PC-9 (cell line): Measurements from ENCODE around the gene NR6A1. TPM values are rescaled to one million over a fixed set of nuclear protein-coding genes. Genes with fewer than 3 reads are reported as not detected.

Experiments
- BruUV-seq: library from RNA; stranded (reverse); fragments of 400-500 nt; replicated peaks from 2 replicates; lab custom pipeline; 2021; lab: Mats Ljungman, UMichigan
- CTCF ChIA-PET: fragments of 300-600 bp; sonication (Branson Sonifier 250); formaldehyde crosslinking; loops from one replicate; lab custom pipeline; 2022; ENCODE audit warnings: antibody characterized with exemption; lab: Charles Lee
- POLR2A ChIA-PET: fragments of 300-600 bp; sonication (Branson Sonifier 250); formaldehyde crosslinking; loops from one replicate; lab custom pipeline; 2022; ENCODE audit warnings: antibody characterized with exemption; ENCODE audit not compliant: unreplicated experiment; lab: Charles Lee
- DNase-seq, 2 experiments: peaks; one replicate each; pipeline versions ENCODE4 v3.0.0 to v3.0.0-alpha.2; 2015 to 2022; ENCODE audit warnings: mixed read lengths in 1 of 2
- H2AFZ ChIP-seq: fragments of 200-600 bp; sonication (generic); 2 replicates; pipeline ENCODE4 v1.8.1; 2017; ENCODE audit warnings: antibody characterized with exemption
- H3F3A ChIP-seq: fragments of 200-600 bp; sonication (generic); 2 replicates; pipeline ENCODE4 v1.8.1; 2017; ENCODE audit warnings: antibody characterized with exemption, mild to moderate bottlenecking, low read depth; ENCODE audit not compliant: insufficient read depth
- H3K27ac ChIP-seq: fragments of 200-600 bp; sonication (generic); 2 replicates; pipeline ENCODE4 v1.6.1; 2016; ENCODE audit warnings: mixed run types
- H3K27me3 ChIP-seq: fragments of 200-600 bp; sonication (generic); 2 replicates; pipeline ENCODE4 v1.6.1; 2016; ENCODE audit warnings: low read depth, mixed run types; ENCODE audit not compliant: insufficient read depth
- H3K36me3 ChIP-seq: fragments of 200-600 bp; sonication (generic); 2 replicates; pipeline ENCODE4 v1.6.1; 2016; ENCODE audit warnings: low read depth, mixed run types
- H3K4me1 ChIP-seq: fragments of 200-600 bp; sonication (generic); replicated peaks from 2 replicates; pipeline ENCODE4 v1.6.1; 2016; ENCODE audit warnings: mixed run types; ENCODE audit not compliant: insufficient read depth
- H3K4me2 ChIP-seq: fragments of 200-600 bp; sonication (generic); 2 replicates; pipeline ENCODE4 v1.6.1; 2017; ENCODE audit warnings: mixed run types
- H3K4me3 ChIP-seq: fragments of 200-600 bp; sonication (generic); 2 replicates; pipeline ENCODE4 v1.6.1; 2016; ENCODE audit warnings: mixed run types
- H3K79me2 ChIP-seq: fragments of 200-600 bp; sonication (generic); 2 replicates; pipeline ENCODE4 v1.6.1; 2017; ENCODE audit warnings: low read depth, mixed run types
- H3K9me2 ChIP-seq: fragments of 200-600 bp; sonication (generic); 2 replicates; pipeline ENCODE4 v1.8.1; 2017; ENCODE audit warnings: mild to moderate bottlenecking; ENCODE audit not compliant: insufficient read depth
- H3K9me3 ChIP-seq: fragments of 200-600 bp; sonication (generic); 2 replicates; pipeline ENCODE4 v1.8.1; 2016; ENCODE audit warnings: low read depth; ENCODE audit not compliant: insufficient read depth
- H4K20me1 ChIP-seq: fragments of 200-600 bp; sonication (generic); 2 replicates; pipeline ENCODE4 v1.8.1; 2017; ENCODE audit not compliant: insufficient read depth
- EZH2 ChIP-seq: fragments of 200-600 bp; sonication (generic); IDR thresholded peaks from 2 replicates; pipeline ENCODE4 v1.8.0; 2017; ENCODE audit warnings: antibody characterized with exemption, low read depth
- intact Hi-C: fragments of 100-400 bp; cut with micrococcal nuclease; formaldehyde crosslinking; loops from one replicate; pipeline ENCODE4 v1.10.0; 2022; ENCODE audit not compliant: unreplicated experiment
- total RNA-seq: library from RNA; stranded (reverse); gene quantifications from 2 replicates; pipeline ENCODE4 v1.2.3, GENCODE V29; 2021
- TF ChIP-seq, protein P1 (sequence below): fragments of 200-600 bp; sonication (generic); conservative IDR thresholded peaks from 2 replicates; pipeline ENCODE4 v1.6.1; 2017; ENCODE audit warnings: mixed run types, antibody characterized with exemption, mild to moderate bottlenecking, moderate library complexity

Gene NR6A1
- total RNA-seq, 1 experiment from 2014 or later, result 13.0 TPM

DNA sequence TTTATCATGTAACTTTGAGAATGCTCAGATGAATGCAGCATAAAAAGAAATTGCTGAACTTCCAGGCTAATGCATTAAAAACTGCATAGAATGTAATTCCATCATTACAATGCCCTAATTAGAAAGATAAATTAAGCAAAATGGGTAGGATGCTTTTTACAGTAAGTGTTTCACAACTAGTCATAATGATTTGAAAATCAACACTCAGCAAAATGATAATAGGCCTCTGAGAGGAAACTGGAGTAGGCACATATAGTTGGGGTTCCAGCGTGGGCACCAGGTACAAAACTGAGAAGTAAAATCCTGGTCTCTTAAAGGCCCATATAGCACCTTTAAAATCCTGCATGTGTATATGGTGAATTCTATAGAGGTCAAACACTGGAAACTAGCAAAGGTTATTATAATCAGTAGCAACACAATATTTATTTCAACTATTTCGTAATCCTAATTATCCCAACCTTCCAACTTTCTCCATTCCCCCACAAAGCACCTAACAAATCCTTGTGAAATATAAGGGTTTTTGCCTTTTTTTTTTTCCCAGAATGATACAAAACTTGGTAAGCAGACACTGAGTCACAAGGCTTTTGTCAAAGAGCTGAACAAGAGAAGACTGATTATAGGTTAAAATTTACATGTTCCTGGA is 155.9 kb downstream of the NR6A1 start:
- no TSS peak for BruUV-seq
- Histone ChIP-seq H3K9me2 (no peaks in the 10 kb centered on the region), H3K4me2 (no peak overlapping the region), H3K4me3 (no peak overlapping the region), H3K79me2 (peaks cover 7% of the 10 kb centered on the region; the same call in 1 of the 2 replicates), H3F3A (peaks cover 15% of the 10 kb centered on the region), H3K9me3 (no peaks in the 10 kb centered on the region), H3K27me3 (no peaks in the 10 kb centered on the region), H2AFZ (no peak overlapping the region), H3K27ac (no peak overlapping the region), H4K20me1 (0 out of 2 replicates have a peak, but pooled peaks cover 4% of the 10 kb centered on the region), H3K4me1 (peaks cover 19% of the 10 kb centered on the region), H3K36me3 (no peaks in the 10 kb centered on the region)
- ChIA-PET POLR2A (interaction anchor here (0.6 kb wide), 1 partner anchor 32 kb away, joined by 3 read pairs; no protein-coding TSS in a partner anchor), CTCF (interaction anchor here (0.5 to 0.9 kb wide), 3 partner anchors 96 to 213 kb away, joined by 3 to 4 read pairs (median 4); no protein-coding TSS in a partner anchor)
- intact Hi-C loops, result loop anchor here (5.0 kb wide), 1 partner anchor 757 kb away; no protein-coding TSS in a partner anchor
- no peak for DNase-seq
- TF ChIP-seq EZH2, result no peak
- TF ChIP-seq, protein P1, sequence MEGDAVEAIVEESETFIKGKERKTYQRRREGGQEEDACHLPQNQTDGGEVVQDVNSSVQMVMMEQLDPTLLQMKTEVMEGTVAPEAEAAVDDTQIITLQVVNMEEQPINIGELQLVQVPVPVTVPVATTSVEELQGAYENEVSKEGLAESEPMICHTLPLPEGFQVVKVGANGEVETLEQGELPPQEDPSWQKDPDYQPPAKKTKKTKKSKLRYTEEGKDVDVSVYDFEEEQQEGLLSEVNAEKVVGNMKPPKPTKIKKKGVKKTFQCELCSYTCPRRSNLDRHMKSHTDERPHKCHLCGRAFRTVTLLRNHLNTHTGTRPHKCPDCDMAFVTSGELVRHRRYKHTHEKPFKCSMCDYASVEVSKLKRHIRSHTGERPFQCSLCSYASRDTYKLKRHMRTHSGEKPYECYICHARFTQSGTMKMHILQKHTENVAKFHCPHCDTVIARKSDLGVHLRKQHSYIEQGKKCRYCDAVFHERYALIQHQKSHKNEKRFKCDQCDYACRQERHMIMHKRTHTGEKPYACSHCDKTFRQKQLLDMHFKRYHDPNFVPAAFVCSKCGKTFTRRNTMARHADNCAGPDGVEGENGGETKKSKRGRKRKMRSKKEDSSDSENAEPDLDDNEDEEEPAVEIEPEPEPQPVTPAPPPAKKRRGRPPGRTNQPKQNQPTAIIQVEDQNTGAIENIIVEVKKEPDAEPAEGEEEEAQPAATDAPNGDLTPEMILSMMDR, result no peak

DNA sequence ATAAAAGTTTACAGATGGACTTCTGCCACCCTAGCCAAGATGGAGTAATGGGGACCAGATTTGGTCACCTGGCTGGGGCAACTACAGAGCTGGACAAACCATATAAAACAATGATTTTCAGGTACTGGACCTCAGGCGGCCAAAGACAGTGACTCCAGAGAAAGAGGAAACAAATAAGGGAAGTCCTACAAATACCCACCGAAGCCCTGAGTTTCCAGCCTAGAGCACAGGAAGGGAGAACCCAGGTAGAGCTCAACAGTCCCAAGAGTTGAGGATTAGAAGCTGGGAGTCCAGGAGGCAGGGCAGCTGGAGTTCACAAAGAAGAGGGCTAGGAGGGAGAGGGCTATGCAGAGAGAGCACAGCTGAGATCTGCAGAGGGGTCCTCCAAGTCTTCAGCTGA is 157.3 kb downstream of the NR6A1 start:
- no peaks in the 10 kb centered on the region for H3K9me3 ChIP-seq
- ChIA-PET POLR2A (no interaction called here), CTCF (interaction anchor here (0.6 kb wide), 1 partner anchor 7 kb away, joined by 5 read pairs; no protein-coding TSS in a partner anchor)
- H3K4me2 ChIP-seq, result no peak overlapping the region
- H4K20me1 ChIP-seq, result 0 out of 2 replicates have a peak, but pooled peaks cover 4% of the 10 kb centered on the region
- intact Hi-C loops, result no loop called here
- no TSS peak for BruUV-seq
- no peak overlapping the region for H3K27ac ChIP-seq
- H3K27me3 ChIP-seq, result no peaks in the 10 kb centered on the region
- peaks cover 7% of the 10 kb centered on the region; the same call in 1 of the 2 replicates for H3K79me2 ChIP-seq
- H3K9me2 ChIP-seq, result no peaks in the 10 kb centered on the region
- no peak for TF ChIP-seq EZH2
- TF ChIP-seq, protein P1, result no peak
- H3K36me3 ChIP-seq, result no peaks in the 10 kb centered on the region
- peaks cover 15% of the 10 kb centered on the region for H3F3A ChIP-seq
- peaks cover 13% of the 10 kb centered on the region for H3K4me1 ChIP-seq
- DNase-seq, result no peak
- no peak overlapping the region for H3K4me3 ChIP-seq
- H2AFZ ChIP-seq, result no peak overlapping the region

DNA sequence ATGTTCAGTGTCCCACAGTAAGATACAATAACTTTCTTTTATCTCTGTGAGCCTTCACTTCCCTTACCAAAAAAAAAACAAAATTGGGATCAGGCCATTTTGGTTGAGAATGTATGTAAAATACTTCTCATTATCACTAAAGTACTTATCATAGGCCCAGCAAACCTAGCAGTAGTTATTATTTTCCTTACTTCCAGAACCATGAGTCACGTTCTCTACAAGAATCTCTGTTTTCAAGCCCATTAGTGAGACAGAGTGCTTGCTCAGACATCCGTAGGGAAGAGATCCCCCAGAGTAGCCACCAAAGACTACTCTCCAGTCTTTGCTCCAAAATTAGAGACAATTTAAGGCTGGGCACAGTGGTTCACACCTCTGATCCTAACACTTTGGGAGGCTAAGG is 160.0 kb downstream of the NR6A1 start:
- ChIA-PET CTCF (no interaction called here), POLR2A (interaction anchor here (0.6 kb wide), 1 partner anchor 41 kb away, joined by 21 read pairs; no protein-coding TSS in a partner anchor)
- Histone ChIP-seq H2AFZ (no peak overlapping the region), H3K27ac (no peak overlapping the region), H3K9me2 (no peaks in the 10 kb centered on the region), H3F3A (no peaks in the 10 kb centered on the region; the same call in 1 of the 2 replicates), H3K4me1 (no peaks in the 10 kb centered on the region), H4K20me1 (0 out of 2 replicates have a peak, but pooled peaks cover 4% of the 10 kb centered on the region), H3K36me3 (no peaks in the 10 kb centered on the region), H3K9me3 (no peaks in the 10 kb centered on the region), H3K27me3 (no peaks in the 10 kb centered on the region), H3K4me2 (no peak overlapping the region), H3K4me3 (no peak overlapping the region), H3K79me2 (no peaks in the 10 kb centered on the region)
- BruUV-seq, result no TSS peak
- no peak for DNase-seq
- intact Hi-C loops, result no loop called here
- no peak for TF ChIP-seq EZH2
- TF ChIP-seq, protein P1, result no peak
